Stimulated activated CD8-positive, alpha-beta memory T cell treated with anti-CD3 and anti-CD28 coated beads, Interleukin-12 subunit alpha, Interleukin-12 subunit beta, amount 100 ng/mL, for 24 hours (primary cell): Measurements from ENCODE around the gene SPTLC2.
"Not testable (repeated sequence)": the region's sequence is repeated elsewhere in the genome, so short reads cannot be mapped to it uniquely, and the experiment has no call there.

ENCODE experiments used
- DNase-seq: peaks from one replicate; pipeline ENCODE4 v3.0.0-alpha.2; 2020; ENCODE audit errors: extremely low read depth

Gene SPTLC2

GRCh38 chr14:77588411-77589025 is 27.9 kb downstream of the SPTLC2 start:
- DNase-seq, result not testable (repeated sequence)

GRCh38 chr14:77585385-77585784 is 31.1 kb downstream of the SPTLC2 start:
- no peak for DNase-seq

- DNase-seq, result no peak
These were observed 31.6 kb downstream of the SPTLC2 start for GRCh38 chr14:77584809-77585208.

GRCh38 chr14:77583657-77584056 is 32.8 kb downstream of the SPTLC2 start:
- no peak for DNase-seq

GRCh38 chr14:77582511-77582910 is 33.9 kb downstream of the SPTLC2 start:
- DNase-seq, result no peak

GRCh38 chr14:77580964-77581505 is 35.4 kb downstream of the SPTLC2 start:
- no peak for DNase-seq

- DNase-seq, result no peak
These were observed 36.0 kb downstream of the SPTLC2 start for GRCh38 chr14:77580477-77580876.

GRCh38 chr14:77579780-77580179 is 36.7 kb downstream of the SPTLC2 start:
- no peak for DNase-seq

- no peak for DNase-seq
These were observed 37.4 kb downstream of the SPTLC2 start for GRCh38 chr14:77579065-77579464.

- no peak for DNase-seq
These were observed 41.9 kb downstream of the SPTLC2 start for GRCh38 chr14:77574446-77575115.

GRCh38 chr14:77573964-77574363 is 42.5 kb downstream of the SPTLC2 start:
- no peak for DNase-seq

- DNase-seq, result no peak
These were observed 45.6 kb downstream of the SPTLC2 start for GRCh38 chr14:77570706-77571268.

- no peak for DNase-seq
These were observed 50.5 kb downstream of the SPTLC2 start for GRCh38 chr14:77565994-77566305.

- no peak for DNase-seq
These were observed 51.0 kb downstream of the SPTLC2 start for GRCh38 chr14:77565289-77565993.

GRCh38 chr14:77562681-77563080 is 53.8 kb downstream of the SPTLC2 start:
- no peak for DNase-seq

- no peak for DNase-seq
These were observed 54.6 kb downstream of the SPTLC2 start for GRCh38 chr14:77561881-77562280.

- DNase-seq, result no peak
These were observed 57.1 kb downstream of the SPTLC2 start for GRCh38 chr14:77559381-77559780.

- no peak for DNase-seq
These were observed 59.0 kb downstream of the SPTLC2 start for GRCh38 chr14:77557391-77557790.

- no peak for DNase-seq
These were observed 59.5 kb downstream of the SPTLC2 start for GRCh38 chr14:77556946-77557345.

- no peak for DNase-seq
These were observed 61.4 kb downstream of the SPTLC2 start for GRCh38 chr14:77554816-77555599.

GRCh38 chr14:77554207-77554606 is 62.2 kb downstream of the SPTLC2 start:
- DNase-seq, result no peak

GRCh38 chr14:77549451-77549850 is 67.0 kb downstream of the SPTLC2 start:
- DNase-seq, result no peak
